Raji (cell line): ENCODE data around the gene RUNDC1.

Experiments used
- POLR2A ChIP-seq: IDR thresholded peaks from 2 replicates; pipeline ENCODE4 v1.6.1; 2011; ENCODE audit warnings: low read depth, low read length, control low read depth; ENCODE audit not compliant: insufficient read depth

Gene RUNDC1

GRCh38 chr17:42982266-42982665, 1.9 kb downstream of the RUNDC1 start:
- no peak for TF ChIP-seq POLR2A

DNA sequence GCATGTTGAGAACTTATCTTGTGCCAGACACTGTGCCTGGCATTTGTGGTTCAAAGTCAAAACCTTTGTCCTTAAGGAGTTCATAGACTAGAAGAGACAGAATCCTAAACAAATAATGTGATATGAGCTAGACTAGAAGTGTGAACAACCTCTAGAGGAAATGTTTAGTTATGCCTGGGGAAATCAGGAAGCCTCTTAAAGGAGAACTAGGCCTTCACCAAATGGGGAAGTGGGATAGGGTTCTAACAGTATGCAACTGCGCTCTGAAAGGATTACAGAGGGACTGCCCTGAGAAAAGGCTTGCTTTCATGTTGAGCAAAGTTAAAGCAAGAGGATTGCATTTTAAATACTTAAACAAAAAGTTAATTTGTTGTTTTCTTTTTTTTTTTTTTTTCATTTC, 4.9 kb downstream of the RUNDC1 start:
- TF ChIP-seq POLR2A, result no peak

DNA sequence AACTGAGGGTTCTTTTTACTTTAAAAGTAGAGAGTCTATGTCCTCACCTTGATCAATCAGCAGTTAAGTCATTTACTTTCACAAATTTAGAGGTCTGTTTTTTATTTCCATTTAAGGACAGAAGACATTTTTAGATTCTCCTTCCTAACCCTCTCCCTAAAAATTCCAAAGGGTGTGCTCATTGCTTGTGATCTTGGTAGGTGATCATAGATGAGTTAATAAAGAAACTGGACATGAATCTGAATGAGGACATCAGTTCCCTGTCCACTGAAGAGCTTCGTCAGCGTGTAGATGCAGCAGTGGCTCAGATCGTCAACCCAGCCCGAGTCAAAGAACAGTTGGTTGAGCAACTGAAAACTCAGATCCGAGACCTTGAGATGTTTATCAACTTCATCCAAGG, 8.8 kb downstream of the RUNDC1 start:
- no peak for TF ChIP-seq POLR2A

DNA sequence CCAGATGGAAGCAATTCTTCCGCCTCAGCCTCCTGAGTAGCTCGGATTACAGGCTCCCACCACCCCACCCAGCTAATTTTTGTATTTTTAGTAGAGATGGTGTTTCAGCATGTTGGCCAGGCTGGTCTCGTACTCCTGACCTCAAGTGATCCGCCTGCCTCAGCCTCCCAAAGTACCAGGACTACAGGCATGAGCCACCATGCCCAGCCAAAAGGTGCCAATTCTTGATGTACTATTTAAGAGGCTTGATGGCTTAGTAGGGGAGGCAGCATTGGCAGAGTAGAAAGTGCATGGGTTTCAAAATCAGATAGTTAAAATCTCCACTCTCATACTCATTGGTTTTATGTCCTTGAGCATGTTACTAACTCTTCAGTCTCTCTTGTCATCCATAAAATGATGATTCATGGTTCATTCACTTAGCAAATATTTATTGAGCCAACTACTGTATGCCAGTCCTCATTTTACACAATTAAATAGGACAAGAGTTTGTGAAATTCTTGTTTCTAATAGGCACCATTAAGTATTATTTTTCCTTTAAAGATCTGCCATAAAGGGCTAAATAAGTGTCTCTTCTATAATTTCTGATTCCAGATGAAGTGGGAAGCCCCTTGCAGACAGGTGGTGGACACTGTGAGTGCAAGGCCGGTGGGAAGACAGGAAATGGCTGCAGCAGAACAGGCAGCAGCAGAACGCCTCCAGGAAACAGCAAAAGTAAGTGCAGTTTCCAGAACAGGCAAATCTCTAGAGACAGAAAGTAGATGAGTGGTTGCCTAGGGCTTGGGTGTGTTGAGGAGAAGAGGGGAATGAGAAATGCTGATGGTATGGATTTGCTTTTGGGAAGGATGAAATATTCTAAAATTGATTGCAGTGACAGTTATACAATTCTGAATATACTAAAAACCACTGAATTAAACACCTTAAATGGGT, 9.6 kb downstream of the RUNDC1 start:
- no peak for TF ChIP-seq POLR2A

DNA sequence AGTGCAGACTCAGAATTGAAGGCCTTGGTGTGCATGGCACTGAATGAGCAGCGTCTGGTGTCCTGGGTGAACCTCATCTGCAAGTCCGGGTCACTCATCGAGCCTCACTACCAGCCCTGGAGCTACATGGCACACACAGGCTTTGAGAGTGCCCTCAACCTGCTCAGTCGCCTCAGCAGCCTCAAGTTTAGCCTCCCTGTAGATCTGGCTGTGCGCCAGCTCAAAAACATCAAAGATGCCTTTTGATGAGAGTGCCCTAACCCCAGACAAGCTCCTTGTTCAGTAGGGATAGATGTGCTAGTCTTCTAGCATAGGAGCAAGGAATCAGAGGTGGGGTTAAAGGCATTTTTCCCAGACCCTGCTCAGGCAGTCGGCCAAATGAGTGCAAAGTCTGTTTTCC, 11.1 kb downstream of the RUNDC1 start:
- TF ChIP-seq POLR2A, result no peak

DNA sequence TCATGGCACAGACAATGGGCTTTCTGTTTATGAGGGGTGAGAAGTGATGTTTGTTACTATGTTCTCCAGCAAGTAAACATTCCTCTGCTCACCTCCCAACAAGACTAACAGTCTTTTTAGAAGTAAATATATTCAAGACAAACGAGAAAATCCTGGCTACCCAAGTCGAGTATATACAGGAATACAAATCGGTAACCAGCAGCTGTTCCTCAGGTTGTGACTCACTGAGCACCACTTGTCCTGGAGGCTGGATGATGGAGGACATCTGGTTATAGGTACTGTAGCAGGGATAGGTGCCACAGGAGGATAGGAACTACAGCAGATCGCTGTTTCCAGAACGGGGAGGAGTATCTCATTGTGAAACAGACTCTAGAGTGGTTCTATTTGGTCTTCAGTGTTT, 12.5 kb downstream of the RUNDC1 start:
- TF ChIP-seq POLR2A, result no peak

- no peak for TF ChIP-seq POLR2A
These were observed 17.1 kb downstream of the RUNDC1 start for GRCh38 chr17:42997390-42997983.

GRCh38 chr17:42997984-42998938, 17.9 kb downstream of the RUNDC1 start, which contains the start of gene RPL27:
TSS of gene RPL27 (plus strand) at chr17:42998419. CDS start at chr17:42998751, 332 bp downstream.
- TF ChIP-seq POLR2A, result peak; percentile 95

DNA sequence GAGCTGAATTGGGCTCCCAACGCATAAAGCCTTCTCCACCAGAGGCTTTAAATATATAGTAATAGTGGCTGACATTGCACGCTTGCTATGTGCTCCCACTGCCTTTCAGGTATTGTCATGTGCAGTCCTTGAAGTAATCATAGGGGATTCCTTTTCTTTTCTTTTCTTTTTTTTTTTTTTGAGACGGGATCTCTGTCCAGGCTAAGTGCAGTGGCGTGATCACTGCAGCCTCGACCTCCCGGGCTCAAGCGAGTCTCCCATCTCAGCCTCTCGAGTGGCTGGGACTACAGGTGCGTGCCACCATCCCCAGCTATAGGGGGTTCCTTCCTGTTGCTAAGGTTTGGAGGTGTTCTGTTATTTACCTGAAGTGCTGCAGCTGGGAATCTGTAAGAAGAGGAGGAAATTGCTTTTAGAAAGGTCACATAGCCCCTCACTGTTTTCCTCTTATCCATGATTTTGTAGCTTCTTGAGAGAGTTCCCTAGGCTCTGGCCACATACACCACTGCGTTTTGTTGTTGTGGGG, 18.7 kb downstream of the RUNDC1 start:
- no peak for TF ChIP-seq POLR2A

GRCh38 chr17:43003542-43004172, 23.3 kb downstream of the RUNDC1 start:
- TF ChIP-seq POLR2A, result peak; percentile 7; the same call in 1 of the 2 replicates

- peak; percentile 55 for TF ChIP-seq POLR2A
These were observed 26.5 kb downstream of the RUNDC1 start, which contains the start of gene IFI35 for GRCh38 chr17:43006639-43007551. TSS of gene IFI35 (plus strand) at chr17:43006784. CDS start at chr17:43006948, 164 bp downstream.

DNA sequence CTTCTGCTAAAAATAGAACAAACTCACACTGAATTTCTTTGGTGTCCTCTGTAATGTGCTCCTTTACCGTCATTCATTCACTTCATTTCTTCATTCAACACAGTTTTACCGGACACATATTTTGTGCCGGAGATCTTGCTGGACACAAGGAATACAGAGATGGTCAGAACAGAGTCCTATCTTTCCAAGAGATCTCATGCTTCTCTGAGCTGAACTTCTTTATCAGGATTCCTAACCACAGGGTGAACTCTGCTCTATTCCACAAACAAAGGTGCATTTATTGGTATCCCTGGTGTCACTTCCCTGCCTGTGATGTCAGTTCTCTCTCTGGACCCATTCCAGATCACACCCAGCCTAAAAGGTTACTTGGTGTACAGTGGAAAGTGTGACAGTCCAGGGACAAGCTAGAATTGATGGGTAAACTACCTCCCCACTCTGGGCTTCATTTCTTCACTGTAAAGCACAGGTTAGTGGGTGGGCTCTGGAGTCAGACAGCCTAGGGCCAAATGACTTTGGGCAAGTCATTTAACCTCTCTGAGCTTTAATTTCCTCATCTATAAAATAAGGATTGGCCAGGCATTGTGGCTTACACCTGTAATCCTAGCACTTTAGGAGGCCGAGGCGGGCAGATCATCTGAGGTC, 30.4 kb downstream of the RUNDC1 start:
- TF ChIP-seq POLR2A, result no peak
